Endothelial cell of umbilical vein (primary cell): ENCODE measurements around the gene LKAAEAR1.

Experiments used
- EZH2 ChIP-seq: IDR thresholded peaks from 2 replicates; pipeline ENCODE4 v1.6.1; 2012; ENCODE audit warnings: borderline replicate concordance, low read depth, mild to moderate bottlenecking, moderate library complexity, low read length, inconsistent platforms; ENCODE audit not compliant: severe bottlenecking
- MYC ChIP-seq: IDR thresholded peaks from one replicate; pipeline ENCODE4 v1.6.1; 2011; ENCODE audit warnings: mild to moderate bottlenecking, low read depth, low read length
- POLR2A ChIP-seq: IDR thresholded peaks from 2 replicates; pipeline ENCODE4 v1.6.1; 2012; ENCODE audit warnings: low read depth, mild to moderate bottlenecking, control low read depth, low read length
- POLR2AphosphoS5 ChIP-seq: IDR thresholded peaks from 2 replicates; pipeline ENCODE4 v1.6.1; 2012; ENCODE audit warnings: low read depth, mild to moderate bottlenecking, control low read depth, low read length, moderate library complexity; ENCODE audit not compliant: insufficient read depth
- TF ChIP-seq, protein P1 (sequence below), 2 donors: IDR thresholded peaks; 1 replicate in 1 of 2; 2 replicates in 1 of 2; pipeline ENCODE4 v1.5.1; 2011; ENCODE audit warnings: low read length in 2 of 2, mild to moderate bottlenecking in 2 of 2, moderate library complexity in 2 of 2, control low read depth in 1 of 2, inconsistent platforms in 1 of 2, low read depth in 1 of 2; ENCODE audit not compliant: insufficient read depth in 1 of 2; ENCODE audit errors: extremely low read depth in 1 of 2
- TF ChIP-seq, protein P2 (sequence below): IDR thresholded peaks from 2 replicates; pipeline ENCODE4 v1.6.1; 2011; ENCODE audit not compliant: insufficient read depth, insufficient read length

DNA sequence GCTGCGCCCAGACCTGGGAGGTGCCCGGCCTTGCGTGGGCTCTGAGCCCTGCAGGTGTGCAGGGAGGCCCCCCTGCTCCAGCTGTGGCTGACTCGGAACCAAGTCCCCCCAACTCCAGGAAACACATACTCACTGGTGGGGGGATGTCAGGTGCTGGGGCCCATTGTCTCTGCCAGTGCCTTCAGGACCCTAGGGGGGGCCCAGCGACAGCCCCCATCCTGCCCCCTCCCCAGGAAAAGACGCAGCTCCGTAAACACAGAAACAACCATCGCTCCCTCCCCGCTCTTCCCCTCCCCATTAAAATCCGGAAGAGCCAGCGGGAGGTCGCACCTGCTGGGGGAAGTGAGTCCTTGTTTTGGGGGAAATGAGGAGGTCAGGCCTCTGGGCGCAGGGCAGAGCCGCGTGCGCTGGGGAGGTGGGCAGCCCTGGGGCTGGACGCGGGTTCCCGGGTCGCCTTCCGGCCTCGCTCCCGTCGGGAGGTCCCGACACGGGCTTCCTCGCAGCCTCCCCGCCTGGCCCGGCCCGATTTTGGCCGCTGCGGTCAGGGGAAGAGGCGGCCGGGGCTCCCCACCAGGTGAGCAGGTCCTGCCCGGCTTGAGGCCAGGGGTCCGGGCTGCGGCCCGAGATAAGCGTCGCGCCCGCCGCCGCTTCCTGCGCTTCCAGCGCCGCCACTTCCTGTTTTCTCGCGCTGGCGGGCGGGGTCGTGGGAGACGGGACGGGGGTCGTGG is 42.0 kb downstream of the LKAAEAR1 start:
- TF ChIP-seq, protein P1, sequence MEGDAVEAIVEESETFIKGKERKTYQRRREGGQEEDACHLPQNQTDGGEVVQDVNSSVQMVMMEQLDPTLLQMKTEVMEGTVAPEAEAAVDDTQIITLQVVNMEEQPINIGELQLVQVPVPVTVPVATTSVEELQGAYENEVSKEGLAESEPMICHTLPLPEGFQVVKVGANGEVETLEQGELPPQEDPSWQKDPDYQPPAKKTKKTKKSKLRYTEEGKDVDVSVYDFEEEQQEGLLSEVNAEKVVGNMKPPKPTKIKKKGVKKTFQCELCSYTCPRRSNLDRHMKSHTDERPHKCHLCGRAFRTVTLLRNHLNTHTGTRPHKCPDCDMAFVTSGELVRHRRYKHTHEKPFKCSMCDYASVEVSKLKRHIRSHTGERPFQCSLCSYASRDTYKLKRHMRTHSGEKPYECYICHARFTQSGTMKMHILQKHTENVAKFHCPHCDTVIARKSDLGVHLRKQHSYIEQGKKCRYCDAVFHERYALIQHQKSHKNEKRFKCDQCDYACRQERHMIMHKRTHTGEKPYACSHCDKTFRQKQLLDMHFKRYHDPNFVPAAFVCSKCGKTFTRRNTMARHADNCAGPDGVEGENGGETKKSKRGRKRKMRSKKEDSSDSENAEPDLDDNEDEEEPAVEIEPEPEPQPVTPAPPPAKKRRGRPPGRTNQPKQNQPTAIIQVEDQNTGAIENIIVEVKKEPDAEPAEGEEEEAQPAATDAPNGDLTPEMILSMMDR (IDR thresholded peaks at IDR 0.05; ENCODE audit: extremely low read depth in 1 of 2, insufficient read depth in 1 of 2, low read depth in 1 of 2, low read length in 2 of 2): no peak
- no peak for TF ChIP-seq EZH2
- TF ChIP-seq POLR2A: peak; percentile 21
- TF ChIP-seq MYC: no peak
- peak; percentile 51 for TF ChIP-seq POLR2AphosphoS5
- TF ChIP-seq, protein P2, sequence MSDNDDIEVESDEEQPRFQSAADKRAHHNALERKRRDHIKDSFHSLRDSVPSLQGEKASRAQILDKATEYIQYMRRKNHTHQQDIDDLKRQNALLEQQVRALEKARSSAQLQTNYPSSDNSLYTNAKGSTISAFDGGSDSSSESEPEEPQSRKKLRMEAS: no peak
